ENCODE measurements around the gene KRTAP10-7. TPM values are rescaled to one million over a fixed set of nuclear protein-coding genes. Genes with fewer than 3 reads are reported as not detected.
"Not testable (repeated sequence)": the region's sequence is repeated elsewhere in the genome, so short reads cannot be mapped to it uniquely, and the experiment has no call there.

Gene KRTAP10-7
- total and polyA plus RNA-seq, 2 experiments from 2014 or later = not detected

DNA sequence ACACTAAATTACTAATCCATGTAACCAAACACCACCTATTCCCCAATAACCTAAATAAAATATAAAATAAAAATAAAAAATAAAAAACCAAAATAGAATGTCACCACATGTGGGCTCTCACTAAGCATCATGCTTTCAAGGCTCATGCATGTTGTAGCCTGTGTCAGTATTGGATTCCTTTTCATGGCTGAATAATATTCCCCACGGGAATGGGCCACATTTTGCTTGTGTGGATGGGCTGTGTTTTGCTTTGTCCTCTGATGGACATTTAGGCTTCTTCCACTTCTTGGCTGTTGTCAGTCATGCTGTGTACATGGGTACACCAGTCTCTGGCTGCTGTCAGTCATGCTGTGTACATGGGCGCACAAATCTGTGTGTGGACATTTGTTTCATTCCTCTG lies 11.3 kb upstream of the KRTAP10-7 start:
- in situ Hi-C loops (cut with MboI) = loop anchor here (25.0 kb wide), 1 partner anchor 527 kb away; no protein-coding TSS in a partner anchor
- H3K9ac ChIP-seq = no peak overlapping the region
- no peak overlapping the region for H3K4me2 ChIP-seq (ENCODE audit: unreplicated experiment)
- no peaks in the 10 kb centered on the region for H3K9me3 ChIP-seq (ENCODE audit: low read depth)
- no peaks in the 10 kb centered on the region for H3K79me2 ChIP-seq (ENCODE audit: insufficient read depth)
- H3K27me3 ChIP-seq (replicated peaks; ENCODE audit: insufficient read depth) = no peaks in the 10 kb centered on the region
- no peak overlapping the region for H3K27ac ChIP-seq
- H3K4me3 ChIP-seq = no peak overlapping the region
- no peaks in the 10 kb centered on the region for H3F3A ChIP-seq (ENCODE audit: insufficient read depth)
- no peak for DNase-seq
- H3K4me1 ChIP-seq (ENCODE audit: insufficient read depth) = no peaks in the 10 kb centered on the region
- no peak for TF ChIP-seq EZH2 (IDR thresholded peaks at IDR 0.05; ENCODE audit: insufficient read depth, poor library complexity, severe bottlenecking)
- H2AFZ ChIP-seq = no peak overlapping the region
- no peaks in the 10 kb centered on the region for H3K36me3 ChIP-seq (ENCODE audit: low read depth)
- no peaks in the 10 kb centered on the region for H3K9me2 ChIP-seq (ENCODE audit: insufficient read depth)
- 40 to 56% methylated on average over 2 of the region's 2 CpGs for WGBS, 2 experiments (ENCODE audit: low coverage in 1 of 2, low lambda C conversion rate in 2 of 2, missing lambda C conversion rate in 2 of 2)
- H4K20me1 ChIP-seq (ENCODE audit: insufficient read depth) = no peaks in the 10 kb centered on the region

DNA sequence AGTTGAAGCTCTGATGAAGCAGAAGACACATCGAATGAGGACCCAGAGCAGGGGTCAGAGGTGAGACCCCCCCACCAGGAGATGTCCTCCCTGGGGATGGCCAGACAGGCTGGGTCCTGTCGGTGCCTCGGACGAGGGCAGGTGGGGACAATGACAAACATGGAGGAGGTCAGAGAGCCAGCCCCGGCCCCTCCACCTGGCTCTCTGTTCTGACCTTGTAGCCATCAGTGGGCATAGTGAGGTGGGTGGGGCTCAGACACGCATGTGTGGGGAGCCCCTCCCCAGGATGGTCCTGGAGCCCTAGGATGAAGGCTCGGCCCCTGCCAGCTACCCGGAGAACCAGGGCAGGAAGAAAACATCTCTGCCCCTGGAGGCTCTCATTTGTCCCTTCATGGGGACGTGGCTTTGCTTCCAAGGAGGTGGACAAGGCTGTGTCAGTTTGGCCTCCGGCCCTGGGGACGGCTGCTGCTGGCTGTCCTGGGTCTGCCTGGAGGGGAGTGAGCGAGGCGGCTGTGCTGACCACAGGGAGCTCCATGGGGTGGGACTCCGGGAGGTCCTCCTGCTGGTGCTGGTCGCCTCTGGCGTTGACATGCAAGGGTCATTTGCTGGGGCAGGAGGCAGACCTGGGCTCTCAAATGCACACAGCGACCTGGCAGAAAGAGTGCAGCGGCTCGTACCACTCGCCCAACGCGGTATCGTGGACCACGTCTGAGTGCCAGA lies 10.7 kb upstream of the KRTAP10-7 start:
- DNase-seq = no peak
- no peaks in the 10 kb centered on the region for H4K20me1 ChIP-seq (ENCODE audit: insufficient read depth)
- WGBS, 2 experiments (ENCODE audit: low coverage in 1 of 2, low lambda C conversion rate in 2 of 2, missing lambda C conversion rate in 2 of 2) = 51 to 52% methylated on average over 20 to 24 of the region's 24 CpGs
- no peak for TF ChIP-seq EZH2phosphoT487 (IDR thresholded peaks at IDR 0.05; ENCODE audit: insufficient read depth, low read depth)
- TF ChIP-seq EZH2 (IDR thresholded peaks at IDR 0.05; ENCODE audit: insufficient read depth, poor library complexity, severe bottlenecking) = no peak
- H3K36me3 ChIP-seq (ENCODE audit: low read depth) = no peaks in the 10 kb centered on the region
- no peak overlapping the region for H3K4me2 ChIP-seq (ENCODE audit: unreplicated experiment)
- H3K4me1 ChIP-seq (ENCODE audit: insufficient read depth) = no peaks in the 10 kb centered on the region
- H3K9me2 ChIP-seq (ENCODE audit: insufficient read depth) = no peaks in the 10 kb centered on the region
- H3K4me3 ChIP-seq = no peak overlapping the region
- no peak overlapping the region for H3K9ac ChIP-seq
- no peaks in the 10 kb centered on the region for H3K9me3 ChIP-seq (ENCODE audit: low read depth)
- H3K79me2 ChIP-seq (ENCODE audit: insufficient read depth) = no peaks in the 10 kb centered on the region
- no peaks in the 10 kb centered on the region for H3K27me3 ChIP-seq (replicated peaks; ENCODE audit: insufficient read depth)
- H2AFZ ChIP-seq = no peak overlapping the region
- H3F3A ChIP-seq (ENCODE audit: insufficient read depth) = no peaks in the 10 kb centered on the region
- H3K27ac ChIP-seq = no peak overlapping the region
- in situ Hi-C loops (cut with MboI) = loop anchor here (25.0 kb wide), 1 partner anchor 527 kb away; no protein-coding TSS in a partner anchor

DNA sequence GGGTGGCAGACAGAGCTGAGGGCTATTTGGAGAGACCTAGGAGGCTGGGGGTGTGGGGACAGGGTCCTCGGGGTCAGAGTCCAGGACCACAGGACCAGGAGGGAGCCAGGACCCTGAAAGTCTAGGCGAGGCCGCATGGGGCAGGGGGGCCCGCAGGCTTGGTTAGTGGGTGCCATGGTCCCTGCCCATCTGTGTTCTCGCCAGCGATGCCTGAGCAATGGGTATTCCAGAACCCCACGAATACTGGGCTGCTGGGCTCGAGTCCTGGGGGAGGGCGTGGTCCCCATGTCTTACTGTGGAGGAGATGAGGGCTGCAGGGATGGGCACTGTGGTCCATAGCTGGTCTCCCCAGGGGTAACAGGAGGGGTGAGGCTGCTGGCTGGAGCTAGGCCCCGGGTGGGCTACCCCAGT lies 10.1 kb upstream of the KRTAP10-7 start:
- H2AFZ ChIP-seq = no peak overlapping the region
- H3K79me2 ChIP-seq (ENCODE audit: insufficient read depth) = no peaks in the 10 kb centered on the region
- no peak overlapping the region for H3K4me2 ChIP-seq (ENCODE audit: unreplicated experiment)
- H3K27ac ChIP-seq = no peak overlapping the region
- no peak overlapping the region for H3K4me3 ChIP-seq
- no peaks in the 10 kb centered on the region for H3F3A ChIP-seq (ENCODE audit: insufficient read depth)
- no peaks in the 10 kb centered on the region for H3K4me1 ChIP-seq (ENCODE audit: insufficient read depth)
- TF ChIP-seq EZH2 (IDR thresholded peaks at IDR 0.05; ENCODE audit: insufficient read depth, poor library complexity, severe bottlenecking) (no peak), EZH2phosphoT487 (IDR thresholded peaks at IDR 0.05; ENCODE audit: insufficient read depth, low read depth) (no peak)
- in situ Hi-C loops (cut with MboI) = loop anchor here (25.0 kb wide), 1 partner anchor 528 kb away; no protein-coding TSS in a partner anchor
- 34 to 47% methylated on average over 6 to 10 of the region's 10 CpGs for WGBS, 2 experiments (ENCODE audit: low coverage in 1 of 2, low lambda C conversion rate in 2 of 2, missing lambda C conversion rate in 2 of 2)
- no peaks in the 10 kb centered on the region; the same call in 1 of the 2 replicates for H3K27me3 ChIP-seq (replicated peaks; ENCODE audit: insufficient read depth)
- H3K9me3 ChIP-seq (ENCODE audit: low read depth) = no peaks in the 10 kb centered on the region
- H4K20me1 ChIP-seq (ENCODE audit: insufficient read depth) = no peaks in the 10 kb centered on the region
- no peaks in the 10 kb centered on the region for H3K36me3 ChIP-seq (ENCODE audit: low read depth)
- H3K9me2 ChIP-seq (ENCODE audit: insufficient read depth) = no peaks in the 10 kb centered on the region
- DNase-seq = no peak
- H3K9ac ChIP-seq = no peak overlapping the region

DNA sequence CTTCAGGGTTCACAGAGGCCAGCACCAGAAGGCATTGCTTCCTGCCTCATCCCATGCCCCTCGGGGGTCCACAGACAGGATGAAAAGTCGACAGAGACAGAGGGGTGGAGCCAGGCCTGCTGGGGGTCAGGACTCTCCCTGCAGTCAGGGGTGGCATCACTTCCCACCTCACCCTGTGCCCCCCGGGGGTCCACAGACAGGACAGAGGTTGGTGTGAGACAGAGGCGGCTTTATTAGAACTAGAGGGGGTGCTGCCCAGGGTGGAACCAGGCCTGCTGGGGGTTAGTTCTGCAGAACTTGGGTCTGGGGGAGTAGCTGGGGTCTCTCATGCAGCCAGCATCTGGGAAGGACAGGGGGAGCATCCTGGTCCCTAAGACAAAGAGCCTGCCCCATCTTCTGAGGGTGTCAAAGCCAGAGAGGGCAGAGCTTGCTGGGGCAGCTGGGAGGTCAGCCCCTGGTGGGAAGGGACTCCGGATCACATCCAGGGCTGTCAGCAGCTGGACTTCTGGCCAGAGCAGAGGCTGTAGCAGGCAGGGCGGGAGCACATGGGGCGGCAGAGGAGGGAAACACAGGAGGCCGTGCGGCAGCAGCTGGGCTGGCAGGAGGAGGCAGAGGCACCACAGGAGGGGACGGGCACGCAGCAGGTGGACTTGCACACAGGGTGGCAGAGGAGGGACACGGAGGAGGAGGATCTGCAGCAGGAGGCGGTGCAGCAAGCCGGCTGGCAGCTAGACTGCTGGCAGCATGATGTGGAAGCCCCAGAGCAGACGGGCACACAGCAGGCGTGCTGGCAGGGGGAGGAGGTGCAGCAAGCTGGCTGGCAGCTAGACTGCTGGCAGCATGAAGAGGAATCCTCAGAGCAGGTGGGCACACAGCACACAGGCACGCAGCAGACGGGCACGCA lies 9.2 kb upstream of the KRTAP10-7 start:
- H3K4me2 ChIP-seq (ENCODE audit: unreplicated experiment); H3K9me2 ChIP-seq (ENCODE audit: insufficient read depth); H3K4me3 ChIP-seq; H3K79me2 ChIP-seq (ENCODE audit: insufficient read depth); H3K27me3 ChIP-seq (replicated peaks; ENCODE audit: insufficient read depth); H3K9ac ChIP-seq; H3K27ac ChIP-seq; DNase-seq; H2AFZ ChIP-seq; H3F3A ChIP-seq (ENCODE audit: insufficient read depth); H3K9me3 ChIP-seq (ENCODE audit: low read depth); H4K20me1 ChIP-seq (ENCODE audit: insufficient read depth); H3K4me1 ChIP-seq (ENCODE audit: insufficient read depth); H3K36me3 ChIP-seq (ENCODE audit: low read depth): not testable (repeated sequence)
- WGBS, 2 experiments (ENCODE audit: low coverage in 1 of 2, low lambda C conversion rate in 2 of 2, missing lambda C conversion rate in 2 of 2) = 12% methylated on average over 14 to 18 of the region's 19 CpGs
- in situ Hi-C loops (cut with MboI) = loop anchor here (25.0 kb wide), 1 partner anchor 529 kb away; no protein-coding TSS in a partner anchor

DNA sequence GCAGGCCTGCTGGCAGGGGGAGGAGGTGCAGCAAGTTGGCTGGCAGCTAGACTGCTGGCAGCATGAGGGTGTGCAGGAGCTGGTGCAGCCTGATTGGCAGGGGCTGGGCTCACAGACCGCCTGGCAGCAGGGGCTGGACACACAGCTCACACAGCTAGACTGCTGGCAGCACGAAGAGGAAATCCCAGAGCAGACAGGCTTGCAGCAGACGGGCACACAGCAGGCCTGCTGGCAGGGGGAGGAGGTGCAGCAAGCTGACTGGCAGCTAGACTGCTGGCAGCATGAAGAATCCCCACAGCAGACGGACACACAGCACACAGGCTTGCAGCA lies 8.6 kb upstream of the KRTAP10-7 start:
- H3K9ac ChIP-seq; H3K4me1 ChIP-seq (ENCODE audit: insufficient read depth); H2AFZ ChIP-seq; H4K20me1 ChIP-seq (ENCODE audit: insufficient read depth); DNase-seq; H3K36me3 ChIP-seq (ENCODE audit: low read depth); H3K4me3 ChIP-seq; H3K9me2 ChIP-seq (ENCODE audit: insufficient read depth); H3K27ac ChIP-seq; H3K9me3 ChIP-seq (ENCODE audit: low read depth); H3K27me3 ChIP-seq (replicated peaks; ENCODE audit: insufficient read depth); H3K79me2 ChIP-seq (ENCODE audit: insufficient read depth); H3K4me2 ChIP-seq (ENCODE audit: unreplicated experiment); H3F3A ChIP-seq (ENCODE audit: insufficient read depth): not testable (repeated sequence)
- in situ Hi-C loops (cut with MboI) = loop anchor here (25.0 kb wide), 1 partner anchor 529 kb away; no protein-coding TSS in a partner anchor
- 11% methylated on average over 2 to 3 of the region's 4 CpGs for WGBS, 2 experiments (ENCODE audit: low coverage in 1 of 2, low lambda C conversion rate in 2 of 2, missing lambda C conversion rate in 2 of 2)

All from GM23248 (cell line).